Pulmonary artery endothelial cell (primary cell): ENCODE data around the gene NDUFAF3. TPM values are rescaled to one million over a fixed set of nuclear protein-coding genes. Genes with fewer than 3 reads are reported as not detected.

Experiments
- DNase-seq: peaks from one replicate; pipeline ENCODE4 v3.0.0-alpha.2; 2011; ENCODE audit warnings: low read depth, low spot score
- total RNA-seq: library from RNA; depleted of rRNA; stranded (reverse); fragments of >200 nt; gene quantifications from 2 replicates; pipeline ENCODE4 v1.2.3, GENCODE V29; 2014

The NDUFAF3 gene
- total RNA-seq, result 62.8 and 65.7 TPM in 2 replicates

GRCh38 chr3:49021813-49022687 lies at the start of gene NDUFAF3:
TSS of gene NDUFAF3 (plus strand) at chr3:49022121. CDS start at chr3:49022145, 24 bp downstream.
- peak; percentile 75 for DNase-seq

DNA sequence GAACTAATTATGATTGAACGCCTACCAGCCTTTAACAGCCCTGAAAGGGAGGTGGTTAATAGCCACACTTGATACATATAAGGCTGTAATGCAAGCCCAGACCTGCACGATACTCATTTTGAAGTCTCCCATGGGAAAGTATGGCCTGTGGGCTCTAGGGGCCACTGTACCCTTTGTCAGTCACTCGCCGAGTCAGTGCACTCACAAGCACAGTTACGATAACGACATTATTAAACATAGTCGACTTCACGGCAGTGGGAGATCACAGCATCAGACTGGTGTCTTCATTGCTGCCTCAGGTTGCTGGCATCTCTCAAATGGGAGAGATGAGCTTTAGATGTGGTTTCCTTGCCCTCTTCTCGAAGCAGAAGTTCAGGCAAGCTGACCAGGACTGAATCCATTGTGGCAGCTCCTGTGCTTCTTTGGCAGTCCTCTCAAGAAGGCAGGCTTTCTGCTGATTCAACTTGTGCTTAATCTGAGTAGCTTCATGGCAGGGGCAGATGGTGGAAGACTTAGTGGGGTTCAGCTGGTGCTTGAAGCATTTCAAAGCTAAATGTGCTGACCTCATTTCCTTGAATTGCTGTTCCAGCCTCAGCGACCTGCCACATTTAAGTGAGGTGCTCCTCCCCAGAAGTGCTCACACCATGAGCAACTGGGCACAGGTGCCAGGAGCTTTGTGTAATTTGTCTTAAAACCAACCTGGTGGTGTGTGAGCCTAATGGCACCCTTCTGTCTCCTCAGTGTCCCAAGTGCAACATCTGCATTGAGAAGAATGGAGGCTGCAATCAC lies 47.7 kb upstream of the NDUFAF3 start:
- no peak for DNase-seq

GRCh38 chr3:48979451-48979850 lies 42.5 kb upstream of the NDUFAF3 start:
- no peak for DNase-seq

DNA sequence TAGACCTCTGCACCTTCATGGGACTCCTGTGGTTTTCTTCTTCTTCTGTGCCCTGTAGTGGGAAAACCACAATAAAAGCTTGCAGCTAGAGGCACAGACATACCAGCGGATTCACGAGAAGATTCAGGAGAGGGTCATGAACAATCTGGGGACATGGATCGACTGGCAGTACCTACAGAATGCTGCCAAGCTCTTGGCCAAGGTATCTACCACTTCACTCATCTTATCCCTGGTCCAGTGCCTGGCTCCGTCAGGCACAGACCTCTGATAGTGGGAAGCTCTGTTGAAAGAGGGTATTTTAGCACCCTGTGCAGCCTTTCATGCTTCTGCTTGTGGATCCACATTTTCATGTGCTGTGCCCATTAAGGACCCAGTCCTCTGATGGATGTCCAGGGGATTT lies 41.6 kb upstream of the NDUFAF3 start:
- DNase-seq, result no peak

GRCh38 chr3:48982016-48982415 lies 39.9 kb upstream of the NDUFAF3 start:
- DNase-seq, result no peak

GRCh38 chr3:48982686-48983085 lies 39.2 kb upstream of the NDUFAF3 start:
- DNase-seq, result no peak

GRCh38 chr3:48983096-48983495 lies 38.8 kb upstream of the NDUFAF3 start:
- DNase-seq, result no peak

GRCh38 chr3:48984663-48985062 lies 37.3 kb upstream of the NDUFAF3 start:
- DNase-seq, result no peak

DNA sequence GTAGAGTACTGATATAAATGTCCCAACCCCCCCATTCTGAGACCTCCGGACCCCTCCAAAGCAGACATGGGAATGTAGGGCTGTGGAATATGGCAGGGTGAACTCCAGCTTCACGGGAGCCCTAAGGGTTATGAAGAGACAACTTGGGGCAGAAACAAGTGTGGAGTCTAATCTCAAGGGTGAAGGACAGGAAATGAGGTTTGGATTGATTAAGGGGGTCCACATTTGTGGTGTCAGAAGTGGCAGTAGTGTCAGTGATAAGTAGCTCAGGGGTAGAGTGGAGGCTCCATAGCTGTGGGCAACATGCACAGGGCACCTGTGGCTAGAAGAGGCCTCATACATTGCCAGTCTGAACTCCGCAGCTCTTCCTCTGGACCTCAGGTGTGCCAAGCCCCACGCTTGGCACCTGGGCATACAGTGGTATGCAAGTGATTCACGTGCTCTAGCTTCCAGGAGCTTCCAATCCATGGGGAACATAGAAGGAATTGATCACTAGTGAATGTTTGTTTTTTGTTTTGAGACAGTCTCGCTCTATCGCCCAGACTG lies 36.0 kb upstream of the NDUFAF3 start:
- no peak for DNase-seq

GRCh38 chr3:48989126-48989795 lies 32.7 kb upstream of the NDUFAF3 start:
- no peak for DNase-seq

DNA sequence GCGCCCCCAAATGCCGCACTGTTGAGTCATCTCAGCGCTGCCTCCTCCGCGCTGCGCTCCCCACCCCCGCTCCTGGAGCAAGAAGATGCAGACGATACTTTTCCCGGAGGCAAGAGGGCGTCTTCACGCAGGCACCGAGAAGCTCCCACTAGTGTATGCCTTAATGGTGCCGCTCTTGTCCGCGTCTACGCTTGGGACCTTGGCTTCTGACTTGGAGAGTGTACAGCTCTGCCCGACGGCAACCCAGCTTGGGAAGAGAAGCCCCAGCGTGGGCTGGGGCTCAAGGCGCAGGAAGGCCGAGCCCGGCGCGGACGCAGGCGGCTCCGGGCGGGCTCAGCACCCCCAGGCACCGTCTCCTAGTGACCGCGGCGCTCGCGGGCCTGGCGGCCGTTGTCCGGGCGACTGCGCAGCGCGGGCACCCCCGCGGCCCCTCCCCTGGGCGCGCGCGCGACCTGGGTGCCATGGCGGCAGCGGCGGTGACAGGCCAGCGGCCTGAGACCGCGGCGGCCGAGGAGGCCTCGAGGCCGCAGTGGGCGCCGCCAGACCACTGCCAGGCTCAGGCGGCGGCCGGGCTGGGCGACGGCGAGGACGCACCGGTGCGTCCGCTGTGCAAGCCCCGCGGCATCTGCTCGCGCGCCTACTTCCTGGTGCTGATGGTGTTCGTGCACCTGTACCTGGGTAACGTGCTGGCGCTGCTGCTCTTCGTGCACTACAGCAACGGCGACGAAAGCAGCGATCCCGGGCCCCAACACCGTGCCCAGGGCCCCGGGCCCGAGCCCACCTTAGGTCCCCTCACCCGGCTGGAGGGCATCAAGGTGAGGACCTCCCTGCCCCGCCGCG lies 31.9 kb upstream of the NDUFAF3 start, which contains the start of gene P4HTM:
Gene P4HTM, plus strand, starts transcription at position 446 of the 840 bp plus-strand sequence. Its CDS starts 16 bp downstream, at position 462.
- peak; percentile 66 for DNase-seq

DNA sequence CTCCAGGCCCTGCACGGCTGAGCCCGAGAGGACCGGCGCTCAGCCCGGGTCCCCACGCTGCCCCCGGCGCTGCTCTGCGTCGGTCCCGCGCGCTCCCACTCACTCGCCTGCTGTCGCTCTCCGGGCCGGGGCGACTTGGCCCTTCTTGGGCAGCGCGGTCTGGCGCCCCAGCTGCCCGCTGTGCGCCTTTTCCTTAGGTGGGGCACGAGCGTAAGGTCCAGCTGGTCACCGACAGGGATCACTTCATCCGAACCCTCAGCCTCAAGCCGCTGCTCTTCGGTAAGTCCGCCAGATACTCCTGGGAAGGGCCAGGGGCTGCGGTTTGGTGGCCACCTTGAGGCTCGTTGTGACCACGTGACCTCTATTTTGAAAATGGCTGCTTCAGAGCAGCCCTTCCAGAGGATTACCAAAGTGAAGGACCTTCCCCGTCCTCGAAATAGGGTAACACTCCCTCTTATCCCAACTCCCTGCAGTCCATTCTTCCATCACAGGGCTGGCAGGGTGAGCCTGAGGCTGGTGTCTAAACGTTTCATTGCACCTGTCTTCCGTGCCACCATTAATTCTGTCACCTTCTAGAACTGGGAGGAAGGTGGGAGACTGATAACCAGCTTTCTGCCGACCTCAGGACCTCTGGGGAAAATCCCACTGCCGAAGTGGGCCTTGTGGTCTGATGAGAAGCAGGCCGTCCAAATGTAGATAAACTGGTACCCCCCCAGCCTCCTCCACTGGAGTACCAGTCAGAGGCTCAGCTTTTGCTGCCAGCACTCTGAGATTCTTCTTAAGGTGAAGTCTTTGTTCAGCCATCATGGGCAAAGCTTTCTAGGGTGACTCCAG lies 31.1 kb upstream of the NDUFAF3 start:
- DNase-seq, result no peak

DNA sequence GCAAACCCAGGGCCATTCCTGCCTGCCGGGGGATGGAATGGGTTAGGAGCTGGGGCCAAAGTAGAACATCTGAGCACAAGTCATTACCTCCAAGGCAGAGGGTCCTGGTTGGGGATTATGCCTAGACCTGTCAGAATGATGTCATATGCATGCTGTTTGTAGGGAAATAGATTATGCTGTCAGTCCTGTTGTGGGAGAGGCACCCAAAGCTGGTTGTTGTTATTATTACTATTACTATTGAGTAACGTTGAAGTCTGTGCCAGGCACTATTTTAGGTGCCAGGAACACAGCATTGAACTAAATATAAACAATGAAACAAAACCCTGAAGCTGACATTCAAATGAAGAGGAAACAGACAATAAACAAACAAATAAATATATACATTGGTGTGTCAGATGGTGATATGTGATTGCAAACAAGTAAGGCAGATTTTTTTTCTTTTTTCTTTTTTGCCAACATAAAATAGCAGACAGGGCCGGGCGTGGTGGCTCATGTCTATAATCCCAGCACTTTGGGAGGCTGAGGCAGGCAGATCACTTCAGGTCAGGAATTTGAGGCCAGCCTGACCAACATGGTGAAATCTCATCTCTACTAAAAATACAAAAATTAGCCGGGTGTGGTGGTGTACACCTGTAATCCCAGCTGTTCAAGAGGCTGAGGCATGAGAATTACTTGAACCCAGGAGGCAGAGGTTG lies 29.9 kb upstream of the NDUFAF3 start:
- DNase-seq, result no peak

- no peak for DNase-seq
These were observed 28.1 kb upstream of the NDUFAF3 start for GRCh38 chr3:48993834-48994233.

GRCh38 chr3:48996640-48997039 lies 25.3 kb upstream of the NDUFAF3 start:
- no peak for DNase-seq

DNA sequence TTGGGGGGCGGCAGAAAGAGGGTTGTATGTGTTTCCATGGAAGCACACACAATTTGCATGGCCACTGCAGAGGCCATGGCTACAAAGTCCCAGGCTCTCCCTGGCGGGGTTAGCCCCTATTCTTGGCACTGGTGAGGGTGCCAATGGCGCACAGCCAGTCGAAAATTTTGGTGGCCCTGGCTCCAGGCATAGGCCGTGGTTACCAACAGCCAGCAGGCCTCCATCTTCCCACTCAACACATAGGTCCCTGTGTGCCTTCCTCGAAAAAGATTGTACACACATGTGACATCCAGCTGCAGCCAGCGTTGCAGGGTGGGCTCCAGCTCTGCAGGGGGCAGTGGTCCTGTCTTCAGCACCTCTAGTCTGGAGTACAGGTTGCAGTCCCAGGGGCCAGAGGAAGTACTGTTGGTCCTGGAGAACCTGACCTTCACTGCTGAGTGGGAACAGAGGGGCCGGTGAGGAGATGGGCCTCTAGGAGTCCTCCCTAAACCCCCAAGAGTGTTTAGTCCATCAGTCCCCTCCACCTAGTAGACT lies 24.8 kb upstream of the NDUFAF3 start:
- no peak for DNase-seq

DNA sequence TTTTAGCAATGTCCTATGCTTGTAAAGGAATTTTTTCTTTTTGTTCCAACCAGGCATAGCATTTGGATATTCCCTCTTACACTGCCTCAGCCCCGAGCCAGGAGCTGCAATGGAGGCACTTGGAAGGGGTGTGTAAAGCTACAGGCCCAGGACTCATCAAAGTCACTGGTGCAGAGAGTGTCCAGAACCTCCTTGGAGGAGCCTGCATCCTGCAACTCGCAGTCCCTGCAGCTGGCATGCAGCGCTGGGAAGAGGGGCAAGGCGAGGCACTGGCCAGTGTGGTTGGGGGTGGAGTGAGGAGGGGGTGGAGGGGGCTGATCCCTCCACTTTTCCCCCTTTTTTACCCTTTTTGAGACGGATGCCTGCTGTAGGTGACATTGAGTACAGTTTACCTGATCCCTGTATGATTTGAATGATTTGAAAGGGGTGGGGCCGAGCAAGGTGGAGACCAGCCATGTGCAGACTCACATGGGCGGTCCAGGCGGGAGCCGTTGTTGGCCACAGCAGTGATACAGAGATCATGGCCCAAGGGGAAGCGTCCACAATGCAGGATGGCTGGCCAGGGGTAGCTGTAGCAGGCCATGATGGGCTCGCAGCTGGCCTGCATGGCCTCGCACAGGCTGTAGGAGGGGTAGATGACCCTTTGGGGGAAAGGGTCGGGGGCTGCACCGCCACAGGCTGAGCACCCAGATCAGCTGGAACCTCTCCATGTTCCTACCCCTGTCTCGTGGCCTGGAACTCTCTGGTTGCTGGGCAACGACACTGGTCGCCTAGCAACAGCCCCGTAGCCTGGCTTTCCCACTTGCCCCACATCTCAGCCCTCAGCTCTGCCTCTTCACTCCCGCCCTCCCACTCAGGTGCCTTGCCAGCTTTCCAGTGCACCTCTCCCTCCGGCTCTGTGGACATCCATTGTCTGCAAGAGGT lies 23.9 kb upstream of the NDUFAF3 start:
- no peak for DNase-seq
